Measurements from ENCODE around the gene ARFIP2.
"Not testable (repeated sequence)": the region's sequence is repeated elsewhere in the genome, so short reads cannot be mapped to it uniquely, and the experiment has no call there.

The ARFIP2 gene

GRCh38 chr11:6481012-6481923 is at the start of gene ARFIP2, which contains the start of gene TIMM10B:
ARFIP2 (minus strand) TSS chr11:6481331; CDS start chr11:6480421, 910 bp downstream.
TIMM10B (plus strand) TSS chr11:6481501; CDS start chr11:6481517, 16 bp downstream.
- DNase-seq = peak; percentile 80

- no peak for DNase-seq
Observed at GRCh38 chr11:6530848-6531247, 49.7 kb upstream of the ARFIP2 start.

- no peak for DNase-seq
Observed at GRCh38 chr11:6529266-6529665, 48.1 kb upstream of the ARFIP2 start.

- no peak for DNase-seq
Observed at GRCh38 chr11:6526411-6527135, 45.4 kb upstream of the ARFIP2 start.

- no peak for DNase-seq
Observed at GRCh38 chr11:6523253-6523652, 42.1 kb upstream of the ARFIP2 start.

- DNase-seq = not testable (repeated sequence)
Observed at GRCh38 chr11:6521946-6522345, 40.8 kb upstream of the ARFIP2 start.

GRCh38 chr11:6520265-6520664 is 39.1 kb upstream of the ARFIP2 start:
- no peak for DNase-seq

GRCh38 chr11:6516865-6517264 is 35.7 kb upstream of the ARFIP2 start:
- DNase-seq = no peak

GRCh38 chr11:6505577-6506240 is 24.6 kb upstream of the ARFIP2 start:
- no peak for DNase-seq

- no peak for DNase-seq
Observed at GRCh38 chr11:6504166-6504565, 23.0 kb upstream of the ARFIP2 start.

- no peak for DNase-seq
Observed at GRCh38 chr11:6502382-6502781, 21.3 kb upstream of the ARFIP2 start.

GRCh38 chr11:6498544-6498943 is 17.4 kb upstream of the ARFIP2 start:
- no peak for DNase-seq

GRCh38 chr11:6498121-6498520 is 17.0 kb upstream of the ARFIP2 start:
- DNase-seq = no peak

GRCh38 chr11:6497069-6497839 is 16.1 kb upstream of the ARFIP2 start, which contains the start of gene DNHD1:
DNHD1 (plus strand) TSS chr11:6497280; CDS start chr11:6498216, 936 bp downstream.
- no peak for DNase-seq

GRCh38 chr11:6489306-6489705 is 8.2 kb upstream of the ARFIP2 start:
- no peak for DNase-seq

- no peak for DNase-seq
Observed at GRCh38 chr11:6488821-6489220, 7.7 kb upstream of the ARFIP2 start.

- no peak for DNase-seq
Observed at GRCh38 chr11:6488342-6488741, 7.2 kb upstream of the ARFIP2 start.

- no peak for DNase-seq
Observed at GRCh38 chr11:6486938-6487337, 5.8 kb upstream of the ARFIP2 start.

GRCh38 chr11:6486256-6486655 is 5.1 kb upstream of the ARFIP2 start:
- no peak for DNase-seq

- DNase-seq = no peak
Observed at GRCh38 chr11:6485661-6486060, 4.5 kb upstream of the ARFIP2 start.

- no peak for DNase-seq
Observed at GRCh38 chr11:6483015-6483414, 1.9 kb upstream of the ARFIP2 start.

GRCh38 chr11:6482441-6482840 is 1.3 kb upstream of the ARFIP2 start:
- DNase-seq = no peak

- DNase-seq = no peak
Observed at GRCh38 chr11:6481924-6482275, 769 bp upstream of the ARFIP2 start.

All from GF-D8 (cell line).